ENCODE data around the gene ARHGAP5.

DNA sequence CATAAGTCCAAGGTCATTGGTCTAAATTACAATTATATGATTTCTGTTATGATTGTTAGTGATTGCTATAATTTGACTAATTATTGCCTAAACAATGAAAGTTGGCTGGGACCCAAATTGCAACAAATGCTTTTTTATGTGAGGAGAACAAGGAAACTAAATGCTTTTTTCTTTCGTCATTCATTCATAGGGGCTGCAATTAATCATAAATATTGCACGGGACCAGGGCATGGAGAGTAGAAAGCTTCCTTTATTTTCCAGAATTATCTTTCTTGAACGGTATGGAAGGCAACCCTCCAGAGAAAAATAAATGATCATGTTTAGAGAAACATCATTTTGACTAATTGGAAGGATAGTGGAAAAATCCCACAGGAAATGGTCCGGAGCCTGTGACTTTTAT, 32.6 kb upstream of the ARHGAP5 start:
- TF ChIP-seq CTCF (IDR thresholded peaks at IDR 0.05; ENCODE audit: low read length) = no peak
- TF ChIP-seq EZH2 (IDR thresholded peaks at IDR 0.05; ENCODE audit: borderline replicate concordance, low read length) = no peak

Measured in OCI-LY1 (cell line).